SU-DHL-6 (cell line): ENCODE data around the gene SUSD2.

ENCODE experiments used
- CTCF ChIP-seq: fragments of 200-600 bp; sonication (generic); IDR thresholded peaks from one replicate; pipeline ENCODE4 v1.5.1; 2017; ENCODE audit warnings: antibody characterized with exemption, mild to moderate bottlenecking, low read length, moderate library complexity; ENCODE audit not compliant: insufficient read depth, poor library complexity, severe bottlenecking
- EZH2phosphoT487 ChIP-seq: fragments of 200-600 bp; sonication (generic), shearing (Covaris generic); conservative IDR thresholded peaks from 2 replicates; pipeline ENCODE4 v1.6.1; 2018; ENCODE audit warnings: mild to moderate bottlenecking, antibody characterized with exemption, low read length, moderate library complexity, mixed read lengths

- no peak for TF ChIP-seq CTCF
- TF ChIP-seq EZH2phosphoT487 = no peak
These were observed 47.0 kb upstream of the SUSD2 start for GRCh38 chr22:24134090-24134846.
